ENCODE measurements around the gene MEGF10.

Gene MEGF10

GRCh38 chr5:127411381-127411780 lies 120.8 kb downstream of the MEGF10 start:
- DNase-seq (ENCODE audit: low spot score) = no peak

GRCh38 chr5:127412698-127413097 lies 122.1 kb downstream of the MEGF10 start:
- DNase-seq (ENCODE audit: low spot score) = no peak

- DNase-seq (ENCODE audit: low spot score) = no peak
Measured at GRCh38 chr5:127415034-127415433, 124.4 kb downstream of the MEGF10 start.

GRCh38 chr5:127416906-127417305 lies 126.3 kb downstream of the MEGF10 start:
- DNase-seq (ENCODE audit: low spot score) = no peak

GRCh38 chr5:127417528-127417927 lies 126.9 kb downstream of the MEGF10 start:
- DNase-seq (ENCODE audit: low spot score) = no peak

- no peak for DNase-seq (ENCODE audit: low spot score)
Measured at GRCh38 chr5:127418367-127418766, 127.8 kb downstream of the MEGF10 start.

- DNase-seq (ENCODE audit: low spot score) = no peak
Measured at GRCh38 chr5:127418974-127419682, 128.5 kb downstream of the MEGF10 start.

- no peak for DNase-seq (ENCODE audit: low spot score)
Measured at GRCh38 chr5:127419683-127420257, 129.2 kb downstream of the MEGF10 start.

- no peak for DNase-seq (ENCODE audit: low spot score)
Measured at GRCh38 chr5:127420758-127421157, 130.2 kb downstream of the MEGF10 start.

GRCh38 chr5:127421471-127421870 lies 130.9 kb downstream of the MEGF10 start:
- no peak for DNase-seq (ENCODE audit: low spot score)

GRCh38 chr5:127423173-127423798 lies 132.7 kb downstream of the MEGF10 start:
- DNase-seq (ENCODE audit: low spot score) = no peak

GRCh38 chr5:127425037-127425436 lies 134.4 kb downstream of the MEGF10 start:
- DNase-seq (ENCODE audit: low spot score) = no peak

- no peak for DNase-seq (ENCODE audit: low spot score)
Measured at GRCh38 chr5:127425868-127426267, 135.3 kb downstream of the MEGF10 start.

GRCh38 chr5:127426661-127427060 lies 136.1 kb downstream of the MEGF10 start:
- no peak for DNase-seq (ENCODE audit: low spot score)

- no peak for DNase-seq (ENCODE audit: low spot score)
Measured at GRCh38 chr5:127428276-127428675, 137.7 kb downstream of the MEGF10 start.

- DNase-seq (ENCODE audit: low spot score) = peak; percentile 82
Measured at GRCh38 chr5:127428748-127429147, 138.2 kb downstream of the MEGF10 start.

- no peak for DNase-seq (ENCODE audit: low spot score)
Measured at GRCh38 chr5:127429928-127430327, 139.3 kb downstream of the MEGF10 start.

- no peak for DNase-seq (ENCODE audit: low spot score)
Measured at GRCh38 chr5:127430627-127431026, 140.0 kb downstream of the MEGF10 start.

GRCh38 chr5:127431977-127432585 lies 141.5 kb downstream of the MEGF10 start:
- DNase-seq (ENCODE audit: low spot score) = no peak

GRCh38 chr5:127433526-127433925 lies 142.9 kb downstream of the MEGF10 start:
- DNase-seq (ENCODE audit: low spot score) = no peak

- DNase-seq (ENCODE audit: low spot score) = no peak
Measured at GRCh38 chr5:127434588-127434987, 144.0 kb downstream of the MEGF10 start.

- no peak for DNase-seq (ENCODE audit: low spot score)
Measured at GRCh38 chr5:127435821-127436220, 145.2 kb downstream of the MEGF10 start.

- DNase-seq (ENCODE audit: low spot score) = no peak
Measured at GRCh38 chr5:127439644-127440043, 149.0 kb downstream of the MEGF10 start.

All from COLO829 (cell line).